ENCODE measurements around the gene TTBK1. TPM values are rescaled to one million over a fixed set of nuclear protein-coding genes. Genes with fewer than 3 reads are reported as not detected.

TTBK1 gene
- total and polyA plus RNA-seq, 12 donors = 0.17 to 5.4 (median 0.65) TPM

DNA sequence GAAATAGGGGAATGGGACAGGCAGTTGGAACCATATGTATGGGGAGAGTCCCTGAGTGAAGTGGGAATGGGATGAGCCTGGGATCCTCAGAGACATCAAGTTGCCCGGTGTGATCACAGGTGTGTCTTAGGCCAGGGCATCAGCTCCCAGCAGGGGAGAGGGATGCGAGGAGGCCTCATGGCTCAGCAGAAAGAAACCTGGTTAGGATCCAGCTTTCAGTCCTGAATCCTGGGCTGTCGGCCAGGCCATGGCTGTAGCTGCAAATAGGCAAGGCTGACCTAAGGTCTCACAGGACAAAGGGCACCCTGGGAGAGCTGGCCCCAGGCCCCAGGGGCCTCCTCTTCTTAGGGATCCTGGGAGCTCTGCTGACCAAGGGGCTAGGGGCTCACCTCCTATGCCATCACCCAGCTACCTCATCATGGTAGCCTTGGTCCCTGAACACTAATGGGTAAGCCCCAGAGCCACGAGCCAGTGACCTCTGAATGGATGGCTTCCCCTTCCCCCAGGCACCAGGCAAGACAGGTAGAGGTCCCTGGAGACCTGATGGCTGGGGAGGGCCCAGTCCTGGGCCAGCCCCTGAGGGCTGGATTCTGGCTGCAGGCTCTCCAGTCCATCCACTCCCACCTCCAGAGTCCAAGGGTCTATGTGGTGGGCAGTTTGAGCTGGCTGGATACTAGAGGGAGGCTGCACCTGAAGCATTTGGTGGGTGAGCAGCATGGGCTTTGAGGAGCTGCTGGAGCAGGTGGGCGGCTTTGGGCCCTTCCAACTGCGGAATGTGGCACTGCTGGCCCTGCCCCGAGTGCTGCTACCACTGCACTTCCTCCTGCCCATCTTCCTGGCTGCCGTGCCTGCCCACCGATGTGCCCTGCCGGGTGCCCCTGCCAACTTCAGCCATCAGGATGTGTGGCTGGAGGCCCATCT lies 54.6 kb downstream of the TTBK1 start, which contains the start of gene SLC22A7:
TSS of gene SLC22A7 (plus strand) at position 617 of the 921 bp plus-strand sequence. CDS start at position 716, 99 bp downstream.
- TF ChIP-seq POLR2A (IDR thresholded peaks at IDR 0.05) = no peak
- TF ChIP-seq CTCF (IDR thresholded peaks at IDR 0.05) = no peak
- Histone ChIP-seq H3K27me3 (no peaks in the 10 kb centered on the region), H3K27ac (no peak within 1 kb of the TSS), H3K9me3 (replicated peaks in 1 of 3) (no peaks in the 10 kb centered on the region), H3K4me3 (no peak within 1 kb of the TSS), H3K4me1 (replicated peaks in 1 of 2) (no peaks in the 10 kb centered on the region), H3K36me3 (replicated peaks in 1 of 2) (no peaks in the 10 kb centered on the region)
- DNase-seq = peak in 6 of 7 donors; percentile 54 to 84 (median 70)
- intact Hi-C loops (cut with DNase I) = no loop called here
- WGBS, 4 donors = 63 to 82% (median 69%) methylated on average over 4 to 10 of the region's 10 CpGs

DNA sequence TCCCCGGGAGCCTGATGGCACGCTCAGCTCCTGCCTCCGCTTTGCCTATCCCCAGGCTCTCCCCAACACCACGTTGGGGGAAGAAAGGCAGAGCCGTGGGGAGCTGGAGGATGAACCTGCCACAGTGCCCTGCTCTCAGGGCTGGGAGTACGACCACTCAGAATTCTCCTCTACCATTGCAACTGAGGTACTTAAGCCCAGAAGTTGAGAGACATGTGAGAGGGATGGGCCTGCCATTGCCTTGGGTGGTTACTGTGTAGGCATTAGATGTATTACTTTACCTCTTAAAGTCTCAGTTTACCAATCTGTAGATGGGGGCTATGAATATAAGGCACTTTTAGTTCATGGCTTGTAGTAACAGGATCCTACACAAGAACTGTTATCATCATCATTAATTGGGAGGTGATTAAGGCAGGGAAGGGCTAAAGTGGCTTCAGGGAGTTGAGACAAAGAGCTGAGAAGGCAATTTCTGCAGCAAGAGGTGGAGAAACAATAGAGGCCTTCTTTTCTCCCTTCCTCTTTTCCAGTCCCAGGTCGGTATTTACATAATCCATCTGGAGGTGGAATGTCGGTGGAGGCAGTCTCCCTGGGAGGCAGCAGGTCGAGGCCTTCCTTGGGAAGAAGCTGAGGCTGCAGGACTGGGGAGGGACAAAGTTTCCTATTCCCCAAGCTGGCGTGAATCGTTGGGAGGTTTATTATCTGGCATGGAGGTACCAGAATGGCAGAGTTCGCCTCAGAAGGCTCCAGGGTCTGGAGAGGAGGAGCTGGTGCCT lies 55.5 kb downstream of the TTBK1 start:
- no peak for TF ChIP-seq CTCF (IDR thresholded peaks at IDR 0.05)
- TF ChIP-seq POLR2A (IDR thresholded peaks at IDR 0.05) = no peak
- DNase-seq = no peak
- 77 to 84% (median 80%) methylated on average over 11 to 12 of the region's 12 CpGs for WGBS, 4 donors
- Histone ChIP-seq H3K4me3 (no peak overlapping the region), H3K36me3 (replicated peaks in 1 of 2) (no peaks in the 10 kb centered on the region), H3K9me3 (replicated peaks in 1 of 3) (no peaks in the 10 kb centered on the region), H3K27me3 (no peaks in the 10 kb centered on the region), H3K4me1 (replicated peaks in 1 of 2) (no peaks in the 10 kb centered on the region), H3K27ac (no peak overlapping the region)
- intact Hi-C loops (cut with DNase I) = no loop called here

GRCh38 chr6:43299338-43300293 lies 56.3 kb downstream of the TTBK1 start:
- DNase-seq = peak in 1 of 7 donors; percentile 52
- 84 to 87% (median 86%) methylated on average over 11 to 18 of the region's 18 CpGs for WGBS, 4 donors
- Histone ChIP-seq H3K9me3 (replicated peaks in 1 of 3) (no peaks in the 10 kb centered on the region), H3K4me1 (replicated peaks in 1 of 2) (no peaks in the 10 kb centered on the region), H3K27me3 (no peaks in the 10 kb centered on the region), H3K27ac (no peak overlapping the region), H3K4me3 (no peak overlapping the region), H3K36me3 (replicated peaks in 1 of 2) (no peaks in the 10 kb centered on the region)
- no peak for TF ChIP-seq POLR2A (IDR thresholded peaks at IDR 0.05)
- no peak for TF ChIP-seq CTCF (IDR thresholded peaks at IDR 0.05)
- intact Hi-C loops (cut with DNase I) = no loop called here
